ENCODE measurements around the gene METTL16.

DNA sequence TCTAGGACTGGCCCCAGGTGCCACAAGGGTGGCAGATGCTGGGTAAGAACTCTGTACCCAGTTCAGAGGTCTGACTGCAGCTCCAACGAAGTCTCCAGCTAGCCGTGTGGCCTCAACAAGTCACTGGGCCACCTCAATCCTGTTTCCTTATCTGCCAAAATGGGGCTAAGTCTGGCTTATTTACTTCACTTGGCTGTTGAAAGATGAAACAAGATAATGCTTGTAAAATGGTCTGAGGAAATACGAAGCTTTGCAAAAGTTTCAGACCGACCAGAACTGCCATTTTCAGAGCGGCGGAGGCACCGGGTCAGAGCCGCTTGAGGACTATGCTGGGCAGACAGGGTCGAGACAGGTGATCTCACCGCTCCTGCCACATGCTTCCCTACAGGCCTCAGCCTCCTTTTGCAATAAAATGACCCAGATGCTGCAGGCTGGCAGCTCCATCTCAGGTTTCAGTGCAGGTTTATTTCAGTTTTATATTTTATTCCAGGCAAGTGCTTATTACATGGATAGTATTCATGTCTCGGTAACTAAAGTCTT, 128.0 kb downstream of the METTL16 start:
- TF ChIP-seq MAX (IDR thresholded peaks at IDR 0.05) (no peak), EP300 (IDR thresholded peaks at IDR 0.05; ENCODE audit: borderline replicate concordance) (no peak), TAF1 (IDR thresholded peaks at IDR 0.05; ENCODE audit: low read depth) (no peak), CREB1 (IDR thresholded peaks at IDR 0.05; ENCODE audit: low read depth) (no peak), FOXM1 (IDR thresholded peaks at IDR 0.05; ENCODE audit: borderline replicate concordance, low read depth) (no peak), USF1 (IDR thresholded peaks at IDR 0.05) (no peak), YY1 (IDR thresholded peaks at IDR 0.05; ENCODE audit: low read depth) (no peak), TEAD4 (IDR thresholded peaks at IDR 0.05) (no peak), CEBPB (IDR thresholded peaks at IDR 0.05) (no peak), TCF12 (IDR thresholded peaks at IDR 0.05; ENCODE audit: low read depth) (no peak), RAD21 (IDR thresholded peaks at IDR 0.05; ENCODE audit: low read depth) (no peak)
